ENCODE data around the gene CDKN2A.
"Not testable (repeated sequence)": the region's sequence is repeated elsewhere in the genome, so short reads cannot be mapped to it uniquely, and the experiment has no call there.

Gene CDKN2A

GRCh38 chr9:21964925-21965385 lies 29.2 kb downstream of the CDKN2A start:
- H3K4me3 Mint-ChIP-seq = peak overlapping the region; percentile 59
- peaks cover 29% of the 10 kb centered on the region for H3K4me1 Mint-ChIP-seq (ENCODE audit: low read depth)
- peak overlapping the region; percentile 50 for H3K27ac Mint-ChIP-seq
- peaks cover 95% of the 10 kb centered on the region for H3K27me3 Mint-ChIP-seq
- peak; percentile 64 for DNase-seq
- H3K9me3 Mint-ChIP-seq = peaks cover 19% of the 10 kb centered on the region
- H3K36me3 Mint-ChIP-seq (ENCODE audit: low read depth) = peaks cover 7% of the 10 kb centered on the region

GRCh38 chr9:21961569-21961968 lies 32.6 kb downstream of the CDKN2A start:
- Mint-ChIP-seq H3K27me3 (peaks cover 66% of the 10 kb centered on the region), H3K4me1 (ENCODE audit: low read depth) (peaks cover 18% of the 10 kb centered on the region), H3K4me3 (no peak overlapping the region), H3K27ac (no peak overlapping the region), H3K36me3 (ENCODE audit: low read depth) (peaks cover 2% of the 10 kb centered on the region), H3K9me3 (peaks cover 5% of the 10 kb centered on the region)
- DNase-seq = no peak

- H3K9me3 Mint-ChIP-seq; DNase-seq; H3K4me3 Mint-ChIP-seq; H3K36me3 Mint-ChIP-seq (ENCODE audit: low read depth); H3K27ac Mint-ChIP-seq; H3K4me1 Mint-ChIP-seq (ENCODE audit: low read depth): not testable (repeated sequence)
- peaks cover 44% of the 10 kb centered on the region for H3K27me3 Mint-ChIP-seq
These were observed 34.9 kb downstream of the CDKN2A start for GRCh38 chr9:21959268-21959667.

DNA sequence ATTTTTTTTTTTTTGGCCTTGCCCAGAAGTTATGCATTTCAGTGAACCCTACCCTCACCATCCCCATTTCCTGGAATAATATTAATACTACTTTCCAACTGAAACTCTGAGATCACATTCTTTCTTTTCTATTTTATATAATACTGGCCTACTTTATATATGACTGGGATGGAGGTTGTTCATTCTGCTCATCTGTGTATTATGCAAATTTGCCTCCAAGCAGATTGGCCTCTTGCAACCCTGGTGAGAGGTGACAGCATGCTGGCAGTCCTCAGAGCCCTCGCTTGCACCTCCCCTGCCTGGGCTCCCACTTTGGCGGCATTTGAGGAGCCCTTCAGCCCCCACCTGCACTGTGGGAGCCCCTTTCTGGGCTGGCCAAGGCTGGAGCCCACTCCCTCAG lies 35.4 kb downstream of the CDKN2A start:
- DNase-seq = no peak
- Mint-ChIP-seq H3K9me3 (peaks cover 5% of the 10 kb centered on the region), H3K27me3 (peaks cover 43% of the 10 kb centered on the region), H3K4me3 (no peak overlapping the region), H3K4me1 (ENCODE audit: low read depth) (no peaks in the 10 kb centered on the region), H3K27ac (no peak overlapping the region), H3K36me3 (ENCODE audit: low read depth) (peaks cover 2% of the 10 kb centered on the region)

GRCh38 chr9:21945606-21946005 lies 48.6 kb downstream of the CDKN2A start:
- Mint-ChIP-seq H3K4me3 (no peak overlapping the region), H3K4me1 (ENCODE audit: low read depth) (no peaks in the 10 kb centered on the region), H3K27ac (no peak overlapping the region), H3K9me3 (no peaks in the 10 kb centered on the region), H3K36me3 (ENCODE audit: low read depth) (no peaks in the 10 kb centered on the region), H3K27me3 (peaks cover 33% of the 10 kb centered on the region)
- DNase-seq = no peak

DNA sequence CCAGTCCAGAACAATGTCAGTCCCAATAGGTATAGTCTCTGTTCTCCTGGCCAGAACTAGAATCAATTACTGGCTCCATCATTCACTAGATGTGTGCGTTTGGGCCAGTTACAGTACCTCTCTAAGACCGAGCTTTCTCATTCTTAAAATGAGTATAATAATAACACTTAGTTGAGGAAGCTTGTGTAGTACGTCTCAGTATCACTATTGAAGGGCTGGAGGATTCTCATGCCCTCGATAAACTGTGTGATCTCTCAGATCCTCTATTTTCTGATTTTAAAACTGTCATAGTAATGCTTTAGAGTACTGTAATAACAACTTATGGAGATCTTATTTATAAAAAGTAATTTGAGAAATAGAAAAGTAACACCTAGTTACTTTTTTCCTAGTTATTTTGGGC lies 50.7 kb downstream of the CDKN2A start:
- Mint-ChIP-seq H3K9me3 (no peaks in the 10 kb centered on the region), H3K36me3 (ENCODE audit: low read depth) (no peaks in the 10 kb centered on the region), H3K4me1 (ENCODE audit: low read depth) (no peaks in the 10 kb centered on the region), H3K27ac (no peak overlapping the region), H3K27me3 (peaks cover 26% of the 10 kb centered on the region), H3K4me3 (no peak overlapping the region)
- no peak for DNase-seq

GRCh38 chr9:21941337-21941995 lies 52.7 kb downstream of the CDKN2A start:
- Mint-ChIP-seq H3K27ac (no peak overlapping the region), H3K9me3 (no peaks in the 10 kb centered on the region), H3K27me3 (peaks cover 26% of the 10 kb centered on the region), H3K4me1 (ENCODE audit: low read depth) (no peaks in the 10 kb centered on the region), H3K4me3 (no peak overlapping the region), H3K36me3 (ENCODE audit: low read depth) (no peaks in the 10 kb centered on the region)
- no peak for DNase-seq

GRCh38 chr9:21936161-21936560 lies 58.0 kb downstream of the CDKN2A start:
- peaks cover 8% of the 10 kb centered on the region for H3K36me3 Mint-ChIP-seq (ENCODE audit: low read depth)
- no peaks in the 10 kb centered on the region for H3K4me1 Mint-ChIP-seq (ENCODE audit: low read depth)
- H3K27me3 Mint-ChIP-seq = no peaks in the 10 kb centered on the region
- no peaks in the 10 kb centered on the region for H3K9me3 Mint-ChIP-seq
- H3K27ac Mint-ChIP-seq = no peak overlapping the region
- H3K4me3 Mint-ChIP-seq = no peak overlapping the region
- no peak for DNase-seq

DNA sequence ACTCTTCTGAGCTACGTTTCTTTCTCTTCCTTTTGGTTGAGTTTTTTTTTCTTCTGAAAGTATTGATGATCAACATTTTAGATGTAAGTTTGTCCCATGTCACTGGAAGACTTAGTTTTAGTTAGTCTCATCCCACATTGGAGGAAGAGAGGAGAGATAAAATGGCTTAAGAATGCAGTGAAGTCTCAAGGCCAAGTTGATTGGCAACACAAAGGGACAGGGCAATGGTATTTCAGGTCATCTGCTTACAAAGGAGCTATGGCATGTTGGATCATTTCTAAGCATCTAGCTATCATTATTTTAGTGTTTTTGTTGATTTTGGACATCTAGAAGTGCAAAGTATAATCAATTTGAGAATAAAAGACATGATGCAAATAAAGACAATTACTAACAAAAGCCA lies 58.6 kb downstream of the CDKN2A start:
- Mint-ChIP-seq H3K4me3 (no peak overlapping the region), H3K9me3 (no peaks in the 10 kb centered on the region), H3K27me3 (no peaks in the 10 kb centered on the region), H3K36me3 (ENCODE audit: low read depth) (peaks cover 10% of the 10 kb centered on the region), H3K27ac (no peak overlapping the region), H3K4me1 (ENCODE audit: low read depth) (no peaks in the 10 kb centered on the region)
- DNase-seq = no peak

- H3K27ac Mint-ChIP-seq = no peak overlapping the region
- H3K4me1 Mint-ChIP-seq (ENCODE audit: low read depth) = no peaks in the 10 kb centered on the region
- DNase-seq = no peak
- no peaks in the 10 kb centered on the region for H3K27me3 Mint-ChIP-seq
- H3K4me3 Mint-ChIP-seq = no peak overlapping the region
- H3K36me3 Mint-ChIP-seq (ENCODE audit: low read depth) = peaks cover 10% of the 10 kb centered on the region
- H3K9me3 Mint-ChIP-seq = no peaks in the 10 kb centered on the region
These were observed 60.3 kb downstream of the CDKN2A start for GRCh38 chr9:21933865-21934264.

GRCh38 chr9:21933281-21933680 lies 60.9 kb downstream of the CDKN2A start:
- DNase-seq = no peak
- no peak overlapping the region for H3K27ac Mint-ChIP-seq
- no peaks in the 10 kb centered on the region for H3K27me3 Mint-ChIP-seq
- H3K4me3 Mint-ChIP-seq = no peak overlapping the region
- peaks cover 10% of the 10 kb centered on the region for H3K36me3 Mint-ChIP-seq (ENCODE audit: low read depth)
- H3K4me1 Mint-ChIP-seq (ENCODE audit: low read depth) = no peaks in the 10 kb centered on the region
- H3K9me3 Mint-ChIP-seq = no peaks in the 10 kb centered on the region

GRCh38 chr9:21931428-21931827 lies 62.8 kb downstream of the CDKN2A start:
- Mint-ChIP-seq H3K27me3 (no peaks in the 10 kb centered on the region), H3K36me3 (ENCODE audit: low read depth) (peaks cover 10% of the 10 kb centered on the region), H3K27ac (no peak overlapping the region), H3K9me3 (no peaks in the 10 kb centered on the region), H3K4me1 (ENCODE audit: low read depth) (no peaks in the 10 kb centered on the region), H3K4me3 (no peak overlapping the region)
- no peak for DNase-seq

DNA sequence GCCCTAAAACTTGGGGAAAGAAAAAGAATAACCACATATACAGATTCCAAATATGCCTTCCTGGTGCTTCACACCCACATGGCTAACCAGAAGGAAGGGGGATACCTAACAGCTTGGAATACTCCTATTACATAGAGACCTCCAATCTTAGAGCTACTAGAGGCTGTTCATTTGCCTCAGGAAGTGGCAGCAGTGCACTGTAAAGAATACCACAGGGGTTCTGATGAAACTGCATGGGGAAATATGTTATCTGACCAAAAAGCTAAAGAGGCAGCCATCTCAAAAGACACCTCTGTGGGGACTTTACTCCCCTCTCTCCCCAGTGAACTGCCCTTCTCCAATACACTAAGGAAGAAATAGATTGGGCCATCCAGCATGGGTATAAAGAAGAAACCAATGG lies 66.4 kb downstream of the CDKN2A start:
- Mint-ChIP-seq H3K4me3 (no peak overlapping the region), H3K36me3 (ENCODE audit: low read depth) (peaks cover 10% of the 10 kb centered on the region), H3K4me1 (ENCODE audit: low read depth) (no peaks in the 10 kb centered on the region), H3K27ac (no peak overlapping the region), H3K27me3 (no peaks in the 10 kb centered on the region), H3K9me3 (no peaks in the 10 kb centered on the region)
- DNase-seq = no peak

GRCh38 chr9:21923694-21924093 lies 70.5 kb downstream of the CDKN2A start:
- no peak for DNase-seq
- Mint-ChIP-seq H3K9me3 (peaks cover 3% of the 10 kb centered on the region), H3K4me1 (ENCODE audit: low read depth) (peaks cover 18% of the 10 kb centered on the region), H3K36me3 (ENCODE audit: low read depth) (peaks cover under 1% of the 10 kb centered on the region), H3K27ac (no peak overlapping the region), H3K4me3 (no peak overlapping the region), H3K27me3 (no peaks in the 10 kb centered on the region)

DNA sequence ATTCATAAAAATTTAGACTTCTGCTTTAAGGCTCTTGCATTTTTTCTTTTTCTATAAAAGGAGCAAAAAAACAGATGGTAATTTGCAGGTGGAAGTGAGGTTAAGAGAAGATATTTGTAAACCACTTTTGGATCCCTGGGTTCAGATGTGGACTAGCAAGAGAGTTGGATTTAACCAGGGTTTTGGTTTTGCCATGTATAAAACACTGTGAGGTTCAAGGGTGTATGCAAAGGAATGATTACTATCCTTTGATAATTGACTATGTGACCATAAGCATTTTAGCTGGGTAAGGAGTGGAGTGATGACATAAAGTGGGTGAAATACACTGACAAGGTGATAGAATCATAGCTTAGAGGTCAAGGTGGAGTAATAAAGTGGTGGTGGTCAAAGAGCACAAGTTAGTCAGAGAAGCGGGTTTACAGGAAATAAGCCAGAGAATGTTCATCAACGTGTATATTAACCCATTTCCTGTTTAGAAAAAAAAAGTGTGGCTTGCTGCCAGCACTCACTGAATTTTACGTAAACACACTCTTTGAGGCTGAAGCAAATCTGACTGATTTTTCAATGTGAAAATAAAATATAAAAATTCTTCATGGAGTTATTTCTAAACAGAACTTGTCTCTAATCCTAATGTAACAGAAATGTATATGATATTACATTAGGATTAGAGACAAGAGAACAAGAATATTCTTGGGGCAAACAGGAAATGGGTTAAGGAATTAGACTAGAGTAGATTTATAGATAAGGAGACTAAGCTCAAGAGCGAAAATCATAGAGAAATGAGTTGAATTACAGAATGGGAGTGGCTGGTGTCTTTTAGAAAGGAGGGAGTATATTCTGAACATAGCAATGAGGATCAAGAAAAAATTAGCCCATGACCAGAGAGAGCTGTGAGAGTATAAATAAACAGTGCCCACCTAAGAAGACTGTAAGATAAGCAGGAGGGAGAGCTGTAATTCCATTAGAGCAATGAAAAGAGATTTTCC lies 74.5 kb downstream of the CDKN2A start:
- Mint-ChIP-seq H3K27me3 (no peaks in the 10 kb centered on the region), H3K4me3 (no peak overlapping the region), H3K9me3 (peaks cover 26% of the 10 kb centered on the region), H3K36me3 (ENCODE audit: low read depth) (peaks cover 5% of the 10 kb centered on the region), H3K4me1 (ENCODE audit: low read depth) (peaks cover 21% of the 10 kb centered on the region), H3K27ac (peak overlapping the region; percentile 44)
- no peak for DNase-seq

All from activated T-cell treated with anti-CD3 and anti-CD28 coated beads, Interleukin-2, amount 50 U/mL, for 24 hours (primary cell).